SK-N-SH treated with all-trans-retinoic acid at 6 μM for 48 hours (cell line): ENCODE measurements around the gene GPX4.

ENCODE experiments used
- BACH2 ChIP-seq: fragments of 250-450 bp; sonication (Bioruptor Pico); IDR thresholded peaks from 2 replicates; pipeline ENCODE4 v1.9.0; 2021; ENCODE audit warnings: mild to moderate bottlenecking, borderline replicate concordance
- ZC3H10 ChIP-seq: fragments of 250-450 bp; sonication (Bioruptor Pico); IDR thresholded peaks from 2 replicates; pipeline ENCODE4 v1.5.1; 2021; ENCODE audit warnings: mild to moderate bottlenecking, moderate library complexity
- ZFP3 ChIP-seq: fragments of 250-450 bp; sonication (Bioruptor Pico); IDR thresholded peaks from 2 replicates; pipeline ENCODE4 v1.5.0; 2020; ENCODE audit warnings: mild to moderate bottlenecking, moderate library complexity
- TF ChIP-seq, protein P1 (sequence below): fragments of 250-450 bp; sonication (Bioruptor Pico); IDR thresholded peaks from 2 replicates; pipeline ENCODE4 v1.5.1; 2020; ENCODE audit warnings: low read depth, mild to moderate bottlenecking, moderate library complexity

DNA sequence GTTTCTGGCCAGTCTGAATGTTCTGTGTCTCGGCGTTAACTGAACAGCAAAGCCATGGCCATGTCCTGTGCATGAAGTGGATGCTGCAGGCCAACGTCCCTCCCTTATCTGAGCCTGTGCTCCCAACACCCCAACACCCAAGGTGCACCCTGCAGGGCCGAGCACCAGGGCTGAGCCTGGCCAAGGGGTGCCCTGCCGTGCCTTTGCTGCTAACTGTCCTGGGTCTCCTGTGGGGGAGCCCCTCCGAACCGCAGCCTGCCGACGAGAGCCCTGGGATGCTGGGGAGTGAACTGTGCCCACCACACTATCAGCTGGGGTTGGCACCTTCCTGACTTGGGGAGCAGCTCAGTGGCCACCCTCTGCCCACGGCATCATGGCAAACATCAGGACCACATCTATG lies 17.6 kb downstream of the GPX4 start:
- TF ChIP-seq, protein P1, sequence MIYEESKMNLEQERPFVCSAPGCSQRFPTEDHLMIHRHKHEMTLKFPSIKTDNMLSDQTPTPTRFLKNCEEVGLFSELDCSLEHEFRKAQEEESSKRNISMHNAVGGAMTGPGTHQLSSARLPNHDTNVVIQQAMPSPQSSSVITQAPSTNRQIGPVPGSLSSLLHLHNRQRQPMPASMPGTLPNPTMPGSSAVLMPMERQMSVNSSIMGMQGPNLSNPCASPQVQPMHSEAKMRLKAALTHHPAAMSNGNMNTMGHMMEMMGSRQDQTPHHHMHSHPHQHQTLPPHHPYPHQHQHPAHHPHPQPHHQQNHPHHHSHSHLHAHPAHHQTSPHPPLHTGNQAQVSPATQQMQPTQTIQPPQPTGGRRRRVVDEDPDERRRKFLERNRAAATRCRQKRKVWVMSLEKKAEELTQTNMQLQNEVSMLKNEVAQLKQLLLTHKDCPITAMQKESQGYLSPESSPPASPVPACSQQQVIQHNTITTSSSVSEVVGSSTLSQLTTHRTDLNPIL (CRISPR knock-in tag) = no peak
- no peak for TF ChIP-seq BACH2 (CRISPR knock-in tag)
- no peak for TF ChIP-seq ZFP3 (CRISPR knock-in tag)
- TF ChIP-seq ZC3H10 (CRISPR knock-in tag) = no peak
